Hepatocyte (in vitro differentiated cells): ENCODE results near the gene INSL3.

Experiments used
- CTCF ChIP-seq: fragments of 200-600 bp; sonication (generic); IDR thresholded peaks from 2 replicates; pipeline ENCODE4 v1.5.1; 2016; ENCODE audit warnings: antibody characterized with exemption, mild to moderate bottlenecking; ENCODE audit not compliant: poor library complexity
- EZH2 ChIP-seq: fragments of 200-600 bp; sonication (generic); IDR thresholded peaks from 2 replicates; pipeline ENCODE4 v1.6.1; 2016; ENCODE audit warnings: antibody characterized with exemption, mild to moderate bottlenecking, borderline replicate concordance
- EZH2phosphoT487 ChIP-seq: fragments of 200-600 bp; sonication (generic); IDR thresholded peaks from one replicate; pipeline ENCODE4 v1.6.1; 2018; ENCODE audit warnings: antibody characterized with exemption, mild to moderate bottlenecking, low read depth, moderate library complexity; ENCODE audit not compliant: unreplicated experiment, severe bottlenecking

- TF ChIP-seq CTCF = peak; percentile 96
- TF ChIP-seq EZH2phosphoT487 = no peak
- TF ChIP-seq EZH2 = no peak
These were observed 34.2 kb upstream of the INSL3 start for GRCh38 chr19:17855280-17856152.
